Adrenal gland (tissue), 5 donors: ENCODE results near the gene EMCN.

Experiments
- CTCF ChIP-seq, 6 experiments: fragments of 450-650 bp in 4 of 6; fragments of 200-600 bp in 2 of 6; sonication (generic) in 1 of 6; IDR thresholded peaks; 1 replicate in 5 of 6; 2 replicates in 1 of 6; pipeline versions ENCODE4 v1.5.1 to v1.8.0; 2016 to 2021; ENCODE audit warnings: antibody characterized with exemption in 6 of 6, mild to moderate bottlenecking in 2 of 6, moderate library complexity in 1 of 6
- POLR2A ChIP-seq, 2 donors: fragments of 450-650 bp; IDR thresholded peaks; one replicate each; pipeline ENCODE4 v1.6.1; 2017; ENCODE audit warnings: antibody characterized with exemption in 2 of 2, mild to moderate bottlenecking in 2 of 2, moderate library complexity in 1 of 2
- donor health status: DM: no; HTN: no; CAD: no.

DNA sequence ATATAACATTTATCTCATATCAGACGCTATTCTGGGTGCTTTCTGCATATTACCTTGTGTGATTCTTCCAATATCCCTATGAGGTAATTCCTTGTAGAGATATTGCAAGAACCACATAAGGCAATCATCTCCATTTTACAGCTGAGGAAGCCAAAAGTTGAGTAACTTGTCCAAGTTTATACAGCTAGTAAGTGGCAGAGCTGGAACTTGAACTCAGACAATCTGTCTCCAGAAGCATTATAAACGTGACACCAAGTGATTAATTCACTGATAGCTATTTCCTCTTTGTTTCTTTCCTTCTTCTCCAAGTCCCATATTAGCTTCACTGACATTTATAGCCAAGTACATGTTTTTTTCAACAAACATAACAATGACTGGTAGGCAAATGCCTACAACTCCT, 7.3 kb downstream of the EMCN start:
- TF ChIP-seq POLR2A (IDR thresholded peaks at IDR 0.05) (no peak), CTCF (IDR thresholded peaks at IDR 0.05) (no peak)
